H9 (cell line): Measurements from ENCODE around the gene TMTC2. TPM values are rescaled to one million over a fixed set of nuclear protein-coding genes. Genes with fewer than 3 reads are reported as not detected.

Source experiments
- DNase-seq: peaks from one replicate; pipeline ENCODE4 v3.0.0-alpha.2; 2017
- H2AFZ ChIP-seq: one replicate; pipeline ENCODE4 v1.6.1; 2013; ENCODE audit warnings: mild to moderate bottlenecking, low read length, control low read depth, moderate library complexity
- H2AK5ac ChIP-seq: 2 replicates; pipeline ENCODE4 v1.6.1; 2013; ENCODE audit warnings: low read length, control low read depth, mixed read lengths; ENCODE audit not compliant: insufficient read length
- H2BK120ac ChIP-seq: one replicate; pipeline ENCODE4 v1.6.1; 2013; ENCODE audit warnings: low read depth, mild to moderate bottlenecking, low read length, control low read depth, inconsistent platforms; ENCODE audit not compliant: poor library complexity, severe bottlenecking
- H2BK12ac ChIP-seq: 2 replicates; pipeline ENCODE4 v1.6.1; 2013; ENCODE audit warnings: low read length, control low read depth, mixed read lengths, low read depth; ENCODE audit not compliant: insufficient read length
- H2BK15ac ChIP-seq: 2 replicates; pipeline ENCODE4 v1.6.1; 2013; ENCODE audit warnings: low read depth, low read length, control low read depth
- H2BK20ac ChIP-seq: one replicate; pipeline ENCODE4 v1.6.1; 2013; ENCODE audit warnings: low read depth, mild to moderate bottlenecking, low read length, control low read depth, inconsistent platforms; ENCODE audit not compliant: poor library complexity, severe bottlenecking
- H2BK5ac ChIP-seq: 2 replicates; pipeline ENCODE4 v1.6.1; 2013; ENCODE audit warnings: low read length, control low read depth, mixed read lengths; ENCODE audit not compliant: insufficient read length
- H3K14ac ChIP-seq: 2 replicates; pipeline ENCODE4 v1.6.1; 2013; ENCODE audit warnings: low read length, control low read depth; ENCODE audit not compliant: insufficient read depth
- H3K18ac ChIP-seq: 2 replicates; pipeline ENCODE4 v1.6.1; 2013; ENCODE audit warnings: low read depth, mild to moderate bottlenecking, mixed read lengths, low read length, control low read depth; ENCODE audit not compliant: insufficient read length
- H3K23ac ChIP-seq: 2 replicates; pipeline ENCODE4 v1.6.1; 2013; ENCODE audit warnings: low read length, control low read depth, mixed read lengths, low read depth; ENCODE audit not compliant: insufficient read length
- H3K23me2 ChIP-seq: 2 replicates; pipeline ENCODE4 v1.6.1; 2013; ENCODE audit warnings: low read depth, mild to moderate bottlenecking, mixed read lengths, low read length, control low read depth; ENCODE audit not compliant: insufficient read length, poor library complexity, severe bottlenecking
- H3K27ac ChIP-seq: 2 replicates; pipeline ENCODE4 v1.5.1; 2013; ENCODE audit warnings: low read length, control low read depth, mixed read lengths, low read depth; ENCODE audit not compliant: insufficient read length
- H3K27me3 ChIP-seq: 2 replicates; pipeline ENCODE4 v1.6.1; 2013; ENCODE audit warnings: low read length, control low read depth, inconsistent platforms; ENCODE audit not compliant: insufficient read depth
- H3K4ac ChIP-seq: 2 replicates; pipeline ENCODE4 v1.6.1; 2013; ENCODE audit warnings: low read depth, mild to moderate bottlenecking, control low read depth, inconsistent platforms, low read length, moderate library complexity
- H3K4me1 ChIP-seq: 2 replicates; pipeline ENCODE4 v1.6.1; 2013; ENCODE audit warnings: low read length, control low read depth, inconsistent platforms; ENCODE audit not compliant: insufficient read depth
- H3K4me2 ChIP-seq: 2 replicates; pipeline ENCODE4 v1.6.1; 2013; ENCODE audit warnings: low read length, control low read depth, mixed read lengths; ENCODE audit not compliant: insufficient read length, insufficient read depth
- H3K56ac ChIP-seq: 2 replicates; pipeline ENCODE4 v1.6.1; 2013; ENCODE audit warnings: low read depth, mild to moderate bottlenecking, mixed read lengths, low read length, control low read depth; ENCODE audit not compliant: insufficient read length
- H3K79me1 ChIP-seq: 2 replicates; pipeline ENCODE4 v1.6.1; 2013; ENCODE audit warnings: low read depth, mild to moderate bottlenecking, moderate library complexity, low read length, control low read depth, inconsistent platforms; ENCODE audit not compliant: insufficient read depth, poor library complexity, severe bottlenecking
- H3K79me2 ChIP-seq: 2 replicates; pipeline ENCODE4 v1.6.1; 2013; ENCODE audit warnings: low read length, control low read depth, inconsistent platforms; ENCODE audit not compliant: insufficient read depth
- H3K9ac ChIP-seq: 2 replicates; pipeline ENCODE4 v1.6.1; 2013; ENCODE audit warnings: low read length, control low read depth, mixed read lengths; ENCODE audit not compliant: insufficient read length; ENCODE audit errors: extremely low read depth
- H3K9me3 ChIP-seq: one replicate; pipeline ENCODE4 v1.6.1; 2013; ENCODE audit warnings: low read depth, low read length, inconsistent platforms; ENCODE audit not compliant: control insufficient read depth
- H3T11ph ChIP-seq: one replicate; pipeline ENCODE4 v1.6.1; 2013; ENCODE audit warnings: mild to moderate bottlenecking, low read length, control low read depth, inconsistent platforms
- H4K20me1 ChIP-seq: one replicate; pipeline ENCODE4 v1.6.1; 2013; ENCODE audit not compliant: control insufficient read depth, insufficient read length, insufficient read depth
- H4K5ac ChIP-seq: 2 replicates; pipeline ENCODE4 v1.6.1; 2013; ENCODE audit warnings: low read depth, mild to moderate bottlenecking, mixed read lengths, low read length, control low read depth; ENCODE audit not compliant: insufficient read length
- H4K8ac ChIP-seq: replicated peaks from 2 replicates; pipeline ENCODE4 v1.6.1; 2013; ENCODE audit warnings: low read length, control low read depth, mixed read lengths, low read depth; ENCODE audit not compliant: insufficient read length
- H4K91ac ChIP-seq: 2 replicates; pipeline ENCODE4 v1.6.1; 2013; ENCODE audit warnings: low read depth, mild to moderate bottlenecking, moderate library complexity, mixed read lengths, low read length, control low read depth; ENCODE audit not compliant: insufficient read length
- H3K27ac Mint-ChIP-seq, 3 experiments: 2 replicates in 2 of 3; 3 replicates in 1 of 3; pipeline ENCODE4 v1.8.0; 2020 to 2021; ENCODE audit warnings: mixed read lengths in 3 of 3, mild to moderate bottlenecking in 1 of 3, moderate library complexity in 1 of 3
- H3K27me3 Mint-ChIP-seq: 2 replicates; pipeline ENCODE4 v1.8.0; 2021; ENCODE audit warnings: low read depth, mild to moderate bottlenecking, moderate library complexity, mixed read lengths
- H3K36me3 Mint-ChIP-seq, 3 experiments: 2 replicates in 2 of 3; 3 replicates in 1 of 3; pipeline ENCODE4 v1.8.0; 2020 to 2021; ENCODE audit warnings: low read depth in 3 of 3, mixed read lengths in 3 of 3; ENCODE audit not compliant: insufficient read depth in 1 of 3
- H3K4me1 Mint-ChIP-seq, 2 experiments: 2 replicates each; pipeline ENCODE4 v1.8.0; 2020; ENCODE audit warnings: mixed read lengths in 2 of 2
- H3K4me3 Mint-ChIP-seq, 2 experiments: 2 replicates in 1 of 2; 3 replicates in 1 of 2; pipeline ENCODE4 v1.8.0; 2020 to 2021; ENCODE audit warnings: mild to moderate bottlenecking in 2 of 2, mixed read lengths in 2 of 2, moderate library complexity in 1 of 2
- H3K9me3 Mint-ChIP-seq, 2 experiments: 2 replicates in 1 of 2; 3 replicates in 1 of 2; pipeline ENCODE4 v1.8.0; 2020; ENCODE audit warnings: mild to moderate bottlenecking in 2 of 2, mixed read lengths in 2 of 2, moderate library complexity in 1 of 2
- CTCF ChIP-seq: fragments of 200-600 bp; sonication (generic); conservative IDR thresholded peaks from 3 replicates; pipeline ENCODE4 v1.8.0; 2021; ENCODE audit warnings: antibody characterized with exemption, mild to moderate bottlenecking
- WGBS: extraction: QIAGEN DNeasy Blood & Tissue Kit; methylation state at CpG from one replicate; pipeline ENCODE4 v1.1.7; 2013; ENCODE audit warnings: missing lambda C conversion rate, low lambda C conversion rate, mixed read lengths; ENCODE audit not compliant: insufficient read length; ENCODE audit errors: extremely low coverage; 5-methylcytosine and 5-hydroxymethylcytosine counted together
- total RNA-seq: library from RNA; stranded (reverse); gene quantifications from 2 replicates; pipeline ENCODE4 v1.2.1, GENCODE V29; 2021

Gene TMTC2
- total RNA-seq, 1 experiment from 2014 or later = 3.1 TPM

- no peak overlapping the region for H2BK15ac ChIP-seq
- H3K23ac ChIP-seq = no peak overlapping the region
- no CpG with 5 or more reads among the region's 3 CpGs for WGBS
- no peak overlapping the region for H4K5ac ChIP-seq
- no peaks in the 10 kb centered on the region for H3K23me2 ChIP-seq
- H3K4me1 ChIP-seq = no peaks in the 10 kb centered on the region
- TF ChIP-seq CTCF = no peak
- no peak overlapping the region for H2BK5ac ChIP-seq
- no peak overlapping the region for H3K27ac ChIP-seq
- no peak overlapping the region for H2AFZ ChIP-seq
- Mint-ChIP-seq H3K27me3 (no peaks in the 10 kb centered on the region), H3K27ac (no peak overlapping the region), H3K9me3 (no peaks in the 10 kb centered on the region; a peak in 1 of 5 replicates), H3K36me3 (no peaks in the 10 kb centered on the region), H3K4me3 (no peak overlapping the region), H3K4me1 (peaks cover 3% of the 10 kb centered on the region in 2 experiments)
- H3K79me1 ChIP-seq = no peaks in the 10 kb centered on the region
- H2BK120ac ChIP-seq = no peak overlapping the region
- H3K9me3 ChIP-seq = no peaks in the 10 kb centered on the region
- H4K20me1 ChIP-seq = no peaks in the 10 kb centered on the region
- H4K8ac ChIP-seq = no peak overlapping the region
- no peak overlapping the region for H3K9ac ChIP-seq
- H2AK5ac ChIP-seq = no peak overlapping the region
- no peak overlapping the region for H2BK12ac ChIP-seq
- H3K56ac ChIP-seq = no peak overlapping the region
- no peak overlapping the region for H4K91ac ChIP-seq
- no peak overlapping the region for H3K4ac ChIP-seq
- no peak overlapping the region for H2BK20ac ChIP-seq
- no peak overlapping the region for H3K18ac ChIP-seq
- H3K14ac ChIP-seq = no peak overlapping the region
- H3K4me2 ChIP-seq = no peak overlapping the region
- DNase-seq = no peak
- H3K79me2 ChIP-seq = no peaks in the 10 kb centered on the region
- H3T11ph ChIP-seq = no peak overlapping the region
- no peaks in the 10 kb centered on the region for H3K27me3 ChIP-seq
These were observed 286.9 kb downstream of the TMTC2 start for GRCh38 chr12:82973592-82973991.
